ENCODE results near the gene C6orf89. TPM values are rescaled to one million over a fixed set of nuclear protein-coding genes. Genes with fewer than 3 reads are reported as not detected.

C6orf89 gene
- polyA plus RNA-seq, 1 donor (not counting 4 experiments of a cell fraction or from before 2014, with no cell fraction given) = 29.0 TPM

DNA sequence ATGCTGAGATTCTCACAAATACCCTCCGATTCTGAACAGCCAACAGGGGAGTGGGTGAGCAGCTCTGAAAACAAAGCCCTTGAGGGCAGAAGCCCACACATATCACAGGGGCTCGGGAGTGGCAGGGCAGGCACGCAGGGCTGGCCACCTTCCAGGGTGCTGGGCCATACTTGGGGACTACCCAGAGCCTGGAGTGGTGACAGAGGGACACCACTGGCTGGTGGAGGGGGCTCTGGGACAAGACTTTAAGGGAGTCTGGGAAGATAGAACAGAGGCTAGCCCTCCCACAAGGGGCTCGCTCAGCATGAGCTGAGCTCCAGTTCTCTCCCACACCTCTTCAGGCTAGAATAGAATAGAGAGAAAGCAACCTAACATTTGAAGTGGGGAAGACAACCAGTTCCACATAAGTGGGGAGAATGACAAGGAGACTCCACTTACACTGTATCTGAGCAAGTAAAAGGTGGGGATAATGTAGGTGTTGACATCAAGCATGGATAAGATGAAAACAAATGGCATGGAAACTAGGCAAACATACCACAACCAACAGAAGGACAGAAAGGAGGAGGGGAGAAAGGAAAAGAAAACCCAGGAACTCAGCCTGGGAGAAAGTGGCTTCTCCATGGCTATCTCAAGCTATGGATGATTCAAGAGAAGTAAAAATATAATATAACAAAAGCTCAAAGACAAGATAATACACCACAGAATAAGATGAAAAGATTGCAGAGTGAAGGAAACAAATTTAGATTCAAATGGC lies 18.1 kb upstream of the C6orf89 start:
- Histone ChIP-seq H4K20me1 (ENCODE audit: control insufficient read depth, extremely low read depth, insufficient read depth, low read length) (no peaks in the 10 kb centered on the region), H3K9me1 (ENCODE audit: control insufficient read depth, extremely low read depth, insufficient read depth, low read length) (no peaks in the 10 kb centered on the region), H3K9me3 (ENCODE audit: control insufficient read depth, low read depth, low read length) (no peaks in the 10 kb centered on the region), H3K4me1 (ENCODE audit: control insufficient read depth, extremely low read depth, insufficient read depth, low read length) (peaks cover 6% of the 10 kb centered on the region), H3K79me2 (ENCODE audit: control insufficient read depth, insufficient read depth, low read length) (peaks cover 47% of the 10 kb centered on the region), H3K27me3 (ENCODE audit: control insufficient read depth, extremely low read depth, insufficient read depth, low read length) (no peaks in the 10 kb centered on the region), H3K36me3 (ENCODE audit: control insufficient read depth in 2 of 2, extremely low read depth in 1 of 2, insufficient read depth in 2 of 2, low read length in 2 of 2) (peaks cover 13 to 20% of the 10 kb centered on the region in 2 experiments), H3K4me2 (ENCODE audit: control insufficient read depth, extremely low read depth, insufficient read depth, low read depth, low read length) (no peak overlapping the region), H3K9ac (ENCODE audit: control insufficient read depth, extremely low read depth, insufficient read depth, low read length) (no peak overlapping the region), H2AFZ (ENCODE audit: control insufficient read depth, low read length) (no peak overlapping the region), H3K27ac (ENCODE audit: control insufficient read depth, insufficient read depth, low read length) (no peak overlapping the region), H3K4me3 (ENCODE audit: control insufficient read depth in 2 of 3, extremely low read depth in 1 of 3, insufficient read depth in 2 of 3, low read depth in 1 of 3, low read length in 3 of 3) (no peak overlapping the region)
- dilution Hi-C loops (cut with MboI; ENCODE audit: extremely low pct_ligation_motif_present, low sequenced_read_pairs) = no loop called here
- TF ChIP-seq EZH2 (IDR thresholded peaks at IDR 0.05; ENCODE audit: low read length) = no peak
- TF ChIP-seq, protein P1, sequence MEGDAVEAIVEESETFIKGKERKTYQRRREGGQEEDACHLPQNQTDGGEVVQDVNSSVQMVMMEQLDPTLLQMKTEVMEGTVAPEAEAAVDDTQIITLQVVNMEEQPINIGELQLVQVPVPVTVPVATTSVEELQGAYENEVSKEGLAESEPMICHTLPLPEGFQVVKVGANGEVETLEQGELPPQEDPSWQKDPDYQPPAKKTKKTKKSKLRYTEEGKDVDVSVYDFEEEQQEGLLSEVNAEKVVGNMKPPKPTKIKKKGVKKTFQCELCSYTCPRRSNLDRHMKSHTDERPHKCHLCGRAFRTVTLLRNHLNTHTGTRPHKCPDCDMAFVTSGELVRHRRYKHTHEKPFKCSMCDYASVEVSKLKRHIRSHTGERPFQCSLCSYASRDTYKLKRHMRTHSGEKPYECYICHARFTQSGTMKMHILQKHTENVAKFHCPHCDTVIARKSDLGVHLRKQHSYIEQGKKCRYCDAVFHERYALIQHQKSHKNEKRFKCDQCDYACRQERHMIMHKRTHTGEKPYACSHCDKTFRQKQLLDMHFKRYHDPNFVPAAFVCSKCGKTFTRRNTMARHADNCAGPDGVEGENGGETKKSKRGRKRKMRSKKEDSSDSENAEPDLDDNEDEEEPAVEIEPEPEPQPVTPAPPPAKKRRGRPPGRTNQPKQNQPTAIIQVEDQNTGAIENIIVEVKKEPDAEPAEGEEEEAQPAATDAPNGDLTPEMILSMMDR (optimal IDR thresholded peaks at IDR 0.05 in 1 of 3, IDR thresholded peaks at IDR 0.05 in 1 of 3, conservative IDR thresholded peaks at IDR 0.05 in 1 of 3; ENCODE audit: extremely low read depth in 1 of 3, insufficient read depth in 2 of 3, low read length in 3 of 3) = no peak
- no peak for FAIRE-seq
- DNase-seq (ENCODE audit: low read depth, low spot score) = no peak

DNA sequence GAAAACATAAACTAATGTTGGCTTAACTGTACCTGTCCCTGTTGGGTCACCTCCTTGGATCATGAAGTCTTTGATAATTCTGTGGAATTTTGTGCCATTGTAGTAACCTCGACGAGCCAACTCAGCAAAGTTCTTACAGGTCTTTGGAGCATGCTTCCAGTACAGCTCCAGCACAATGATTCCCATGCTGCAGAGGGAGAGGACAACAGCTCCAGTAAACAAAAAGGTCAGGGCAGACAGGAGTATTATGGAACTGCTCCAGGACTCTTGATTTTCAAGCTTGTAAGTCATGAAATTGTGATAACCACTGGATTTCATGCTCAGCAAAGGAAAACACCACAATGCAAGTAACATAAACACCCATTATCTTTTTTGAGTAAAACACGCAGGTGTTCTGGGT lies 14.1 kb upstream of the C6orf89 start:
- DNase-seq (ENCODE audit: low read depth, low spot score) (no peak), FAIRE-seq (no peak)
- Histone ChIP-seq H3K9ac (ENCODE audit: control insufficient read depth, extremely low read depth, insufficient read depth, low read length) (no peak overlapping the region), H3K4me1 (ENCODE audit: control insufficient read depth, extremely low read depth, insufficient read depth, low read length) (peaks cover 19% of the 10 kb centered on the region), H3K4me3 (ENCODE audit: control insufficient read depth in 2 of 3, extremely low read depth in 1 of 3, insufficient read depth in 2 of 3, low read depth in 1 of 3, low read length in 3 of 3) (no peak overlapping the region), H4K20me1 (ENCODE audit: control insufficient read depth, extremely low read depth, insufficient read depth, low read length) (no peaks in the 10 kb centered on the region), H3K4me2 (ENCODE audit: control insufficient read depth, extremely low read depth, insufficient read depth, low read depth, low read length) (no peak overlapping the region), H3K27ac (ENCODE audit: control insufficient read depth, insufficient read depth, low read length) (no peak overlapping the region), H3K9me3 (ENCODE audit: control insufficient read depth, low read depth, low read length) (no peaks in the 10 kb centered on the region), H3K27me3 (ENCODE audit: control insufficient read depth, extremely low read depth, insufficient read depth, low read length) (no peaks in the 10 kb centered on the region), H2AFZ (ENCODE audit: control insufficient read depth, low read length) (no peak overlapping the region), H3K9me1 (ENCODE audit: control insufficient read depth, extremely low read depth, insufficient read depth, low read length) (no peaks in the 10 kb centered on the region), H3K36me3 (ENCODE audit: control insufficient read depth in 2 of 2, extremely low read depth in 1 of 2, insufficient read depth in 2 of 2, low read length in 2 of 2) (peaks cover 8 to 20% of the 10 kb centered on the region in 2 experiments), H3K79me2 (ENCODE audit: control insufficient read depth, insufficient read depth, low read length) (peaks cover 41% of the 10 kb centered on the region)
- TF ChIP-seq EZH2 (IDR thresholded peaks at IDR 0.05; ENCODE audit: low read length) = no peak
- TF ChIP-seq, protein P1 (optimal IDR thresholded peaks at IDR 0.05 in 1 of 3, IDR thresholded peaks at IDR 0.05 in 1 of 3, conservative IDR thresholded peaks at IDR 0.05 in 1 of 3; ENCODE audit: extremely low read depth in 1 of 3, insufficient read depth in 2 of 3, low read length in 3 of 3) = no peak
- dilution Hi-C loops (cut with MboI; ENCODE audit: extremely low pct_ligation_motif_present, low sequenced_read_pairs) = no loop called here

Measured in keratinocyte (primary cell).